Mononuclear cell (primary cell): ENCODE data around the gene SH3TC1. TPM values are rescaled to one million over a fixed set of nuclear protein-coding genes. Genes with fewer than 3 reads are reported as not detected.

Experiments used
- H3K27me3 ChIP-seq: 2 replicates; pipeline ENCODE4 v1.6.0; 2011; ENCODE audit warnings: low read length, control low read depth; ENCODE audit not compliant: insufficient read depth
- H3K4me1 ChIP-seq: 2 replicates; pipeline ENCODE4 v1.5.1; 2011; ENCODE audit warnings: mild to moderate bottlenecking, low read length, control low read depth; ENCODE audit not compliant: insufficient read depth
- H3K4me3 ChIP-seq: 2 replicates; pipeline ENCODE4 v1.5.1; 2011; ENCODE audit warnings: mild to moderate bottlenecking, low read length, moderate library complexity
- H3K9me3 ChIP-seq: 2 replicates; pipeline ENCODE4 v1.5.1; 2011; ENCODE audit warnings: low read depth, mild to moderate bottlenecking, control low read depth, low read length
- total RNA-seq: library from RNA; depleted of rRNA; stranded (reverse); fragments of >200 nt; gene quantifications from one replicate; pipeline ENCODE4 v1.2.3, GENCODE V29; 2012

SH3TC1 gene
- total RNA-seq, 1 donor, result 56.6 TPM

DNA sequence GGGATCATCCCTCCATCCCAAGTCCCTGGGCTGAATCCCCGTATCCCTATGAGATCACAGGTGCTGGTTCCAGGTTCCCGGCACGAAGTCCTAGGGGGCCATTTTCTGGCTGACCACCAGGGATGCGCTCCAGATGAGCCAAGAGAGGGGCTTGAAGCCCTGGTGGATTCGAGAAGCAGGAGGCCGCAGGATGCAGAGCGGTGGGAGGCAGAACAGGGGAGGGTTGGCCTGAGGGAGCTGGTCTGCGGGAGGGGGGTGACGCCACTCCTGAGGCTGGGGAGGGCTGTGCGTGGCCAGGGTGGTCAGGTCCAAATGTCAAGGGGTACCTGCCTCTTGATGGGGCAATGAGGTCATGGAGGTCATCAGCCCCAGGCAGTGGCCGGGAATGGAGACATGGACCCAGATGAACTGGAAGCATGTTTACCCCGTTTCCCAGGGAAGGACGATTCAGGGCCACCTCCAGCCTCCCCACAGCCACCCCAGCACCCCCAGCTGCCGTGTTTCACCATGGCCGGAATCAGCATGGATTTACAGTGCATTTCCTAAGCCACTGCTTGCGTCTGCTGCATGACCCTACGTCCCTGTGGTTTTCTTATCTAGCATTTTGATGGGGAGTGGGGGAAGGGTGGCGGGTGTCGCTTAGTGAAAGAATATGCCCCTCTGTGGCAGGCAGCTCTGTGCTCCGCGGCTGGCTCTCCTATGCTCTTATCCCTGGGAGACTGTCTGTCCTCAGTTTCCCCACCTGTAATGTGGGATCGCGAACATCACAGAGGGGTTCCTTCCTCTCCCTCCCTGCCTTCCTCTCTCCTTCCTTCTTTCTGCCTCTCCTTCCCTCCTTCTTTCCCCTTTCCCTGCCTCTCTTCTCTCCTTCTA, 53.4 kb downstream of the SH3TC1 start:
- Histone ChIP-seq H3K9me3 (no peaks in the 10 kb centered on the region), H3K4me1 (no peaks in the 10 kb centered on the region), H3K27me3 (no peaks in the 10 kb centered on the region), H3K4me3 (no peak overlapping the region)

DNA sequence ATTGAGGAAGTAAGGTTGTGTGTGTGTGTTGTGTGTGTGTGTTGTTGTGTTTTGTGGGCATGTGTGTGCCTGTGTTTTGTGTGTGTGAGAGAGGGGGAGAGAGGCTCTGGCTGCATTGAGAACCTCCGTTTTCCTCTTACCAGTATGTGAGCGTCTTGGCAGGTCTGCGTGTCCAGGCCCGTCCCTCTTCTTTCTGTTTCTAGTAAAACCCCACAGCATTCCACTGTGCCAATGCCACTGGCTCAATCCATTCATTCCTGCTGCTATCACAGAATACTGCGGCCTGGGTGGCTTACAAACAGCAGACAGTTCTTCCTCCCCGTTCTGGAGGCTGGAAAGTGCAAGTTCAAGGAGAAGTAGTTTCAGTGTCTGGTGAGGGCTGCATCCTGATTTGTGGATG, 55.0 kb downstream of the SH3TC1 start:
- H3K27me3 ChIP-seq, result no peaks in the 10 kb centered on the region
- no peaks in the 10 kb centered on the region for H3K4me1 ChIP-seq
- H3K4me3 ChIP-seq, result no peak overlapping the region
- H3K9me3 ChIP-seq, result no peaks in the 10 kb centered on the region

DNA sequence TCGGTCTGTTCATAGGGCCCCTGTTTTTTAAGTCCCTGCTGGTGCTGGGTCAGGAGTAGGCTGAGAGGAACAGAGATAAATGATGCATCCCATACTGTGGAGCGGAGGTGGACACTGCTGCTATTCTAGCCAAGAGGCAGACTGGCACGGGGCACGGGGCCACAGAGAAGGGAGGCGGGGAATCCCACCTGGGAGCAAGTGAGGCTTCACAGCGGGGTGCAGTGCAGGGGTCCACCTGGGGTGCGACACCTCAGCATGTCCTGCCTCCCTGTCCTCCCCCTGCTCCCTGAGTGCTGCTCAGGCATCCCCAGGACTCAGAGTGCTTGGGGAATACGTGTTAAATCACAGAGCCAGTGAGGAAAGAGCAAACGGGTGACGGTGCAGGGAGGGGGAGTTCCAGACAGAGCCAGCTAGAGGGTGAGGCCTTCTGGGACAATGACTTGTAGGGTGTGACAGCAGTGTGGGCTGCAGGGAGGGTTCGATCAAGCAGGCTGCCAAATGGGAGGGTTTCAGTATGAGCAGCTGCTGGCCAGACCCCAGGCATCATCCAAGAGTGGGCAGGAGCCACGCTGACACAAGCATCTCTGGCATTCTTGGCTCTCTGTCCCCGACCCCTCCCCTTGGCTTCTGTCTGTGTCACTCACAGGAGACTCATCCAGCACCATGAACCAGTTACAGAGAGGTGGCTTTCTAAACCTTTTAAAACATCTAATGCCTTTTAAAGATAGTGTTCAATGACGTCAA, 56.8 kb downstream of the SH3TC1 start:
- Histone ChIP-seq H3K4me3 (no peak overlapping the region), H3K9me3 (no peaks in the 10 kb centered on the region), H3K4me1 (peaks cover 2% of the 10 kb centered on the region), H3K27me3 (no peaks in the 10 kb centered on the region)

DNA sequence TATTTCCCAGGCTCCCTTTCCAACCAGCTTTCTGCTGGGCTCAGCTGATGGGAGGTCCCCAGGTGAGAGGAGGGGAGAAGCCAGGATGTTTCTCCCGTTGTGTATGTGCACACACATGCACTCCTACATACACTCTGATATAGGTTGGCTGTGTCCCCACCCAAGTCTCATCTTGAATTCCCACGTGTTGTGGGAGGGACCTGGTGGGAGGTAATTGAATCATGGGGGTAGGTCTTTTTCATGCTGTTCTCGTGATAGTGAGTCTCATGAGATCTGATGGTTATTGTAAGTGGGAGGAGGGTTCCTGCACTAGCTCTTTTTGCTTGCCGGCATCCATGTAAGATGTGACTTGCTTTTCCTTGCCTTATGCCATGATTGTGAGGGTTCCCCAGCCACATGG, 58.8 kb downstream of the SH3TC1 start:
- H3K4me3 ChIP-seq, result no peak overlapping the region
- no peaks in the 10 kb centered on the region for H3K27me3 ChIP-seq
- H3K4me1 ChIP-seq, result peaks cover 12% of the 10 kb centered on the region
- no peaks in the 10 kb centered on the region for H3K9me3 ChIP-seq

DNA sequence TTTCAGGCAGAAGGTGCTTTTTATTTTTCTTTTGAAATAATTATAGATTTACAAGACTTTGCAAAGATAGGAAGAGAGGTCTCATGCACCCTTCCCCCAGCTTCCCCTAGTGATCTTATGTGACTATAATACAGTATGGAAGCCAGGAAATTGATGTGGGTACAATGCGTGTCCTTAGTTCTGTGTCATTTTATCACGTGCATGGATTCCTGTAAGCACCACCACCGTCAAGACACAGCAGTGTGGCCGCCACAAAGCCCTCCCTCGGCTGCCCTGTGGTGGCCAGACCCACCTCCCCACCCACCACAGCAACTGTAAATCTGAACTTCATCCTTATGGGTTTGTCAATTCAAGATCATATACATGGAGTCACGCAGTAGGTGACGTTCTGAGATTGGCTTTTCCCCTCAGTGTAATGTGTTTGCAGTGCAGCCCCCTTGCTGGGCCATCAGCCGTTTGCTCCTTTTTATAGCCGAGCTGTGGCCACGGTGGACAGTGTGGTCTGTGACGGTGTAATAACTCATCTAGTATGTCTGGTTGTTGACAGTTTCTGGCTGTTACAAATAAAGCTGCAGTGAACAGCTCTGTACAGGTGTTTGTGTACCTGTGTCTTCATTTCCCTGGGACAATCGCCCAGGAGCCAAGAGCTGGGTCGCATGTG, 59.6 kb downstream of the SH3TC1 start:
- no peaks in the 10 kb centered on the region for H3K27me3 ChIP-seq
- no peaks in the 10 kb centered on the region for H3K9me3 ChIP-seq
- peaks cover 12% of the 10 kb centered on the region for H3K4me1 ChIP-seq
- H3K4me3 ChIP-seq, result no peak overlapping the region

- Histone ChIP-seq H3K4me1 (peaks cover 12% of the 10 kb centered on the region), H3K9me3 (no peaks in the 10 kb centered on the region), H3K4me3 (no peak overlapping the region), H3K27me3 (no peaks in the 10 kb centered on the region)
These were observed 60.8 kb downstream of the SH3TC1 start for GRCh38 chr4:8259743-8260430.

DNA sequence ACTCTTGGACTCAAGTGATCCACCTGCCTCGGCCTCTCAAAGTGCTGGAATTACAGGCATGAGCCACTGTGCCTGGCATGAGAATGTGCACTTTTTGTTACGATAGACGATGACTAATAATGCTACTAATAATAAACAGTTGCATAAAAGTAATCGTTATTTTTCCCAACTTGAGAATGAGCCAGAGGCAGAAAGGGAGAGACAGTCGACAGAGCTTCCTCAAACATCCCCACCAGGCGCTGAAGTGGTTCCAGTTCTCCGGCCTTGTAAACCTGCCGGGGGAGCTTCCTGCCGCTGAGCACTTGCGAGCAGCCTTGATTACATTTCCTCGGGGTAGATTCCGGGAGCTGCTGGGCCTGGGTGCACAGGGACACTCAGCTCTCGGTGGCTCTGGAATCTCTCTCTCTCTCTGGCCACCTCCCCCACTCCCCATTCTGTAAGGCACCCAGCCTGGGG, 61.6 kb downstream of the SH3TC1 start:
- Histone ChIP-seq H3K9me3 (no peaks in the 10 kb centered on the region), H3K4me1 (peaks cover 12% of the 10 kb centered on the region), H3K27me3 (no peaks in the 10 kb centered on the region), H3K4me3 (no peak overlapping the region)

DNA sequence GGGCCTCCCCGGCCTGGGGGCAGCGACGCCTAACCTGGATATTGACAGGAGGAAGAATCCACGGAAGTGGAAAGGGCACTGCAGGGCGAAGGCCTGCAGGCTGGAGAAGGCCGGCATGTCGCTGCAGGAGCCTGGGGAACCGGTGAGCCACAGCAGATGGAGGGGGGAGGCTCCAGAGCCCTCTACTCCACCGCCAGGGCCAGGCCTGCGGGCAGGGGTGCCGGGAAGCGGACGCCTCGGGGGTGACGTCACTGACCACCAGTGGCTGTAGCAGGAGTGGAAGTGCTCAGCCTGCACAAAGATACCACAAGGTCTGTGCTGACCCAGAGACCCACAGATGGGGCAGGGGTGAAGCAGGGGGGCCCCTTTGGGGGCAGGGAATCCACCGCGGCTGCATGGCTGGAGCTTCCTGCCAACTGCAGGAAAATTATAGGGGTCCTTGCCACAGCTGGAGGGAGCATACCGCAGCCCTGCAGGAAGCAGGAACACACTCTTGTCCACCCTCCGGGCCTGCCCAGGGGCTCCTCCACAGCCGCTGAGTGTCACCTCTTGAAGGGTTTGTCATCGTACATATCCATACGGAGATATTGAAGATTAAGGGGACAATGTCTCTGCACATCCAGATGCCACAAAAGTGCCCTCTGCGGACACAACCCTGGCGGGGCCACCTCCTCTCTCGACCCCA, 62.9 kb downstream of the SH3TC1 start:
- Histone ChIP-seq H3K4me1 (peaks cover 12% of the 10 kb centered on the region), H3K9me3 (no peaks in the 10 kb centered on the region), H3K4me3 (no peak overlapping the region), H3K27me3 (no peaks in the 10 kb centered on the region)

DNA sequence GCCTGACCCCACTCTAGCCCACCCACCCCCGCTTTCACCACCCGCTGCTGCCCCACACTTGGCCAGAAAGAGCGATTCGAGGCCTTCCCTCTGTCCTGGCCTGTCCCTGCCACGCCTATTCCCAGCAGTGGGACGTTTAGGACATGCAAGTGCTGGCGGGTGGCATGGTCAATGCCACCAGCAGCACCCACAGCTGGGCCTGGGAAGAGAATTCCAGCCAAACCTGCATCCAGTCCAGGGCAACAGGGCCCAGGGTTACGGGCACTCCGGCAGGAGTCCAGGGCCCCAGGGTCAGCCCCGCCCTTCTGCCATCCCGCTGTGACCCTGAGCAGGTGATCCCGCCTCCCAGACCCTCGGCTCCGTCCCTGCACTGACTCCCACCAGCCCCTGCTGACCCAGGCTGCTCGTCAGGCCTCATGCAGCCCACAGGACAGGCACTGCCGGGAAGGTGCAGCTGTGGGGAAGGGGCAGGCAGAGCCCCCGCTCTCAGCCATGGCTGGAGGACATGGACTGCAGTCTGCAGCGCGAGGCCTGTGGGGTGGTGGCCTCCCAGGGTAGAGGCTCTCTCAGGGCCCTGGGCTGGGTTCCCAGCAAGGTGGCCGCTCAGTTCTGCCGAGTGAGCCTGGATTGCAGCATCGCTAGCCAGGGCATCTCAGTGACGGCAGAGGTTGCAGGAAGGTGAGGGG, 63.7 kb downstream of the SH3TC1 start:
- H3K9me3 ChIP-seq, result no peaks in the 10 kb centered on the region
- H3K4me1 ChIP-seq, result peaks cover 12% of the 10 kb centered on the region
- H3K27me3 ChIP-seq, result no peaks in the 10 kb centered on the region
- no peak overlapping the region for H3K4me3 ChIP-seq

DNA sequence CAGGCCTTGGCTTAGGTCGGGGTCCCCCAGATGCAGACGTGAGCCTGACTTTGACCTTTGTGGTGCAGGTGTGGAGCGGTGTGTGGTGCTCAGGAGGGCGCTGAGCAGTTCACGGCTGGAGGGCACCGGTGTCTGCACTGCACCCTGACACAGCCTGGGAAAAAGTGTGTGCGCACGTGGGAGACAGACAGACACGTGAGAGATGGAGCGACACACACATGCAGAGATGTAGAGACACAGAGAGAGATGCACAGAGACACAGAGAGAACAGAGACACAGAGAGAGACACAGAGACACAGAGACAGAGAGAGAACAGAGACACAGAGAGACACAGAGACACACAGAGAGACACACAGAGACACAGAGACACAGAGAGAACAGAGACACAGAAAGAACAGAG, 64.3 kb downstream of the SH3TC1 start:
- Histone ChIP-seq H3K4me1 (peaks cover 12% of the 10 kb centered on the region), H3K4me3 (no peak overlapping the region), H3K9me3 (no peaks in the 10 kb centered on the region), H3K27me3 (no peaks in the 10 kb centered on the region)

GRCh38 chr4:8264106-8264505, 65.0 kb downstream of the SH3TC1 start:
- Histone ChIP-seq H3K27me3 (no peaks in the 10 kb centered on the region), H3K4me1 (peaks cover 15% of the 10 kb centered on the region), H3K9me3 (no peaks in the 10 kb centered on the region), H3K4me3 (no peak overlapping the region)

GRCh38 chr4:8265171-8265929, 66.3 kb downstream of the SH3TC1 start:
- H3K4me1 ChIP-seq, result peaks cover 24% of the 10 kb centered on the region
- H3K27me3 ChIP-seq, result no peaks in the 10 kb centered on the region
- H3K4me3 ChIP-seq, result no peak overlapping the region
- H3K9me3 ChIP-seq, result no peaks in the 10 kb centered on the region

- Histone ChIP-seq H3K4me3 (no peak overlapping the region), H3K27me3 (no peaks in the 10 kb centered on the region), H3K9me3 (no peaks in the 10 kb centered on the region), H3K4me1 (peaks cover 28% of the 10 kb centered on the region)
These were observed 67.0 kb downstream of the SH3TC1 start for GRCh38 chr4:8266088-8266487.
